ENCODE results near the gene ZNF792. TPM values are rescaled to one million over a fixed set of nuclear protein-coding genes. Genes with fewer than 3 reads are reported as not detected.
"Not testable (repeated sequence)": the region's sequence is repeated elsewhere in the genome, so short reads cannot be mapped to it uniquely, and the experiment has no call there.

The ZNF792 gene
- total RNA-seq: 7.8 TPM

DNA sequence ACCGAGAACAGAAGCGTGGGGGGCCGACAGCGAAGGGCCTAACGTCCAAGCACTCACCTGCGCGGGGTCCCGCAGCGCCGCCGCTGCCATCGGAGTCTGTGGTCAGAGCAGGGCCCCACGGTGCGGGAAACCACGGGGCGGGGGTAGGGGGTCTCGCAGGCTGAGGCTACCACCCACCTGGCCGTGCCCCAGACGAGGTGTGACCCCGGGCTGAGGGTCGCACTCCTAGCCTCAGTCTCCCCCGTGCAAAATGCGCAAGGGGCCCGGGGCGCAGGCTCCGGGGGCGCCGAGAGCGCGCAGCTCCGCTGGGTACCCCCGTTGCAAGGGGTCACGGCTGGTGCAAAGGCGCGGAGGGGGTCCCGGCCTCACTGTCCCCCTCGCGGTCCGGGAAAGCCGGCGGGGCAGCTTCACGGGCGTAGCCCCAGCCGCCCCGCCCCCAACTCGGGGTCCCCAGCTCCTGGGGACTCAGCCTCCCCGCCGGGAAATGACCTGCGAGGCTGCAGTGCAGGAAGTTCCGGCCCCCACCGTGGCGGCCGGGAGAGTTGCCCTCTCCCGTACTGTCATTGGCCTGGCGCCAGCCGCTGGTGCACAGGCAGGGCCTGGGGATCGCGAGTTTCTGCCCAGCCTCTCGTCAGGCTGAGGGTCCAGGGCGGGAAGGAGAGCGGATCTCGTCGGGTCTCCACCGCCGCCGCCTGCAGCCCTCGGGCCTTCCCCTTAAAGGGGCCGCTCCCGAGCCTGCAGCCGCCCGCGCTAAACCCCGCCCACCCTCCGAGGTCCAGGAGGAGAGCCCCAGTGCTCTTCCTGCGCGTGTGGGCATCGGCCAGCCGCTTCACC lies at the start of gene ZNF792:
TSS of gene ZNF792 (minus strand) at position 657 of the 834 bp plus-strand sequence. CDS start at position 90, 567 bp downstream.
- Histone ChIP-seq H3K4me3 (ENCODE audit: low read length in 3 of 3) (peak within 1 kb of the TSS; percentile 81 to 83 (median 82)), H3K9ac (ENCODE audit: low read depth in 1 of 3, low read length in 3 of 3) (peak within 1 kb of the TSS; percentile 77 to 89 (median 82)), H3K27ac (ENCODE audit: low read depth, low read length) (peak within 1 kb of the TSS; percentile 37), H3K36me3 (ENCODE audit: control insufficient read depth in 3 of 3, insufficient read depth in 3 of 3, low read length in 3 of 3) (peaks cover 24 to 28% (median 26%) of the 10 kb centered on the region in 3 donors), H3K9me3 (ENCODE audit: control insufficient read depth in 3 of 3, low read length in 3 of 3) (peaks cover 16 to 25% (median 20%) of the 10 kb centered on the region in 3 donors), H3K4me1 (ENCODE audit: control insufficient read depth in 3 of 3, insufficient read depth in 3 of 3, low read length in 3 of 3) (peaks cover 13 to 21% (median 15%) of the 10 kb centered on the region in 3 donors), H3K27me3 (ENCODE audit: control insufficient read depth in 3 of 3, insufficient read depth in 3 of 3, low read length in 3 of 3) (no peaks in the 10 kb centered on the region)

- peak overlapping the region; percentile 7 for H3K27ac ChIP-seq (ENCODE audit: low read depth, low read length)
- no peaks in the 10 kb centered on the region for H3K9me3 ChIP-seq (ENCODE audit: control insufficient read depth in 3 of 3, low read length in 3 of 3)
- peaks cover 12 to 22% (median 13%) of the 10 kb centered on the region in 3 donors for H3K4me1 ChIP-seq (ENCODE audit: control insufficient read depth in 3 of 3, insufficient read depth in 3 of 3, low read length in 3 of 3)
- H3K4me3 ChIP-seq (ENCODE audit: low read length in 3 of 3): no peak overlapping the region
- no peaks in the 10 kb centered on the region for H3K27me3 ChIP-seq (ENCODE audit: control insufficient read depth in 3 of 3, insufficient read depth in 3 of 3, low read length in 3 of 3)
- peaks cover 42 to 54% (median 54%) of the 10 kb centered on the region in 3 donors for H3K36me3 ChIP-seq (ENCODE audit: control insufficient read depth in 3 of 3, insufficient read depth in 3 of 3, low read length in 3 of 3)
- H3K9ac ChIP-seq (ENCODE audit: low read depth in 1 of 3, low read length in 3 of 3): no peak overlapping the region
Observed at GRCh38 chr19:35013041-35013819, 49.2 kb upstream of the ZNF792 start.

- peaks cover 12 to 22% (median 13%) of the 10 kb centered on the region in 3 donors for H3K4me1 ChIP-seq (ENCODE audit: control insufficient read depth in 3 of 3, insufficient read depth in 3 of 3, low read length in 3 of 3)
- H3K4me3 ChIP-seq (ENCODE audit: low read length in 3 of 3): no peak overlapping the region
- peak overlapping the region; percentile 7 for H3K27ac ChIP-seq (ENCODE audit: low read depth, low read length)
- no peaks in the 10 kb centered on the region for H3K27me3 ChIP-seq (ENCODE audit: control insufficient read depth in 3 of 3, insufficient read depth in 3 of 3, low read length in 3 of 3)
- H3K36me3 ChIP-seq (ENCODE audit: control insufficient read depth in 3 of 3, insufficient read depth in 3 of 3, low read length in 3 of 3): peaks cover 41 to 53% (median 47%) of the 10 kb centered on the region in 3 donors
- H3K9ac ChIP-seq (ENCODE audit: low read depth in 1 of 3, low read length in 3 of 3): no peak overlapping the region
- H3K9me3 ChIP-seq (ENCODE audit: control insufficient read depth in 3 of 3, low read length in 3 of 3): no peaks in the 10 kb centered on the region
Observed at GRCh38 chr19:35011737-35012682, 48.0 kb upstream of the ZNF792 start.

DNA sequence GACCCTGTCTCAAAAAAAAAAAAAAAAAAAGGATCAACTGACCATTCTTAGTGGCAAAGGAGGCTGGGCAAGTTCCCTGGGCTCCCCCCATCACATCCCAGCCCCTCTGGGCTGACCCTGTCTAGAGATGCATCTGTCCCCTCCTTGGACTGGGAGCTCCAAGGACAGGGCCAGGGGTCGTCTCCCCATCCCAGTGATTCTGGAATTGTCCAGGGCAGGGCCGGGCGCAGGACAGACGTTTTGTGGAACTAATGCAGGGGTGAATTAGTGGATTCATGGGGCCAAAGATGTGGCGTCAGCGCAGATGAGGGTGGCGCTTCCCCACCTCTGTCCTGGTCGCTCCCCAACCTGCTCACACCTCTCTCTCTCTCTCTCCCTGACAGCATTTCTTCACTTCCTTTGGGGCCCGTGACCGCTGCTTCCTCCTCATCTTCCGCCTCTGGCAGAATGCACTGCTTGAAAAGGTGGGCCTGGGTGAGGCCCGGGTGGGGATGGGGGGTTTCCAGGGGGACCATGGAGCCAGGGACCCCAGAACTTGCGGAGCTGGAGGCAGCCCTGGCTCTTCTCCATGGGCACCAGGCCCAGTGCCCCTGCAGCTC lies 47.2 kb upstream of the ZNF792 start:
- no peak overlapping the region for H3K9ac ChIP-seq (ENCODE audit: low read depth in 1 of 3, low read length in 3 of 3)
- H3K4me1 ChIP-seq (ENCODE audit: control insufficient read depth in 3 of 3, insufficient read depth in 3 of 3, low read length in 3 of 3): peaks cover 12 to 25% (median 13%) of the 10 kb centered on the region in 3 donors
- no peaks in the 10 kb centered on the region for H3K27me3 ChIP-seq (ENCODE audit: control insufficient read depth in 3 of 3, insufficient read depth in 3 of 3, low read length in 3 of 3)
- H3K4me3 ChIP-seq (ENCODE audit: low read length in 3 of 3): no peak overlapping the region
- peaks cover 39 to 59% (median 47%) of the 10 kb centered on the region in 3 donors for H3K36me3 ChIP-seq (ENCODE audit: control insufficient read depth in 3 of 3, insufficient read depth in 3 of 3, low read length in 3 of 3)
- no peaks in the 10 kb centered on the region for H3K9me3 ChIP-seq (ENCODE audit: control insufficient read depth in 3 of 3, low read length in 3 of 3)
- no peak overlapping the region for H3K27ac ChIP-seq (ENCODE audit: low read depth, low read length)

- H3K4me3 ChIP-seq (ENCODE audit: low read length in 3 of 3): no peak overlapping the region
- H3K36me3 ChIP-seq (ENCODE audit: control insufficient read depth in 3 of 3, insufficient read depth in 3 of 3, low read length in 3 of 3): peaks cover 29 to 51% (median 38%) of the 10 kb centered on the region in 3 donors
- H3K27ac ChIP-seq (ENCODE audit: low read depth, low read length): peak overlapping the region; percentile 58
- peaks cover 12 to 28% (median 13%) of the 10 kb centered on the region in 3 donors for H3K4me1 ChIP-seq (ENCODE audit: control insufficient read depth in 3 of 3, insufficient read depth in 3 of 3, low read length in 3 of 3)
- H3K27me3 ChIP-seq (ENCODE audit: control insufficient read depth in 3 of 3, insufficient read depth in 3 of 3, low read length in 3 of 3): no peaks in the 10 kb centered on the region
- no peak overlapping the region for H3K9ac ChIP-seq (ENCODE audit: low read depth in 1 of 3, low read length in 3 of 3)
- H3K9me3 ChIP-seq (ENCODE audit: control insufficient read depth in 3 of 3, low read length in 3 of 3): no peaks in the 10 kb centered on the region
Observed at GRCh38 chr19:35009424-35010415, 45.7 kb upstream of the ZNF792 start.

- H3K36me3 ChIP-seq (ENCODE audit: control insufficient read depth in 3 of 3, insufficient read depth in 3 of 3, low read length in 3 of 3): peaks cover 28 to 49% (median 35%) of the 10 kb centered on the region in 3 donors
- no peaks in the 10 kb centered on the region for H3K9me3 ChIP-seq (ENCODE audit: control insufficient read depth in 3 of 3, low read length in 3 of 3)
- H3K27ac ChIP-seq (ENCODE audit: low read depth, low read length): peak overlapping the region; percentile 58
- peaks cover 10 to 27% (median 16%) of the 10 kb centered on the region in 3 donors for H3K4me1 ChIP-seq (ENCODE audit: control insufficient read depth in 3 of 3, insufficient read depth in 3 of 3, low read length in 3 of 3)
- no peak overlapping the region for H3K9ac ChIP-seq (ENCODE audit: low read depth in 1 of 3, low read length in 3 of 3)
- H3K4me3 ChIP-seq (ENCODE audit: low read length in 3 of 3): no peak overlapping the region
- no peaks in the 10 kb centered on the region for H3K27me3 ChIP-seq (ENCODE audit: control insufficient read depth in 3 of 3, insufficient read depth in 3 of 3, low read length in 3 of 3)
Observed at GRCh38 chr19:35008891-35009341, 44.9 kb upstream of the ZNF792 start.

DNA sequence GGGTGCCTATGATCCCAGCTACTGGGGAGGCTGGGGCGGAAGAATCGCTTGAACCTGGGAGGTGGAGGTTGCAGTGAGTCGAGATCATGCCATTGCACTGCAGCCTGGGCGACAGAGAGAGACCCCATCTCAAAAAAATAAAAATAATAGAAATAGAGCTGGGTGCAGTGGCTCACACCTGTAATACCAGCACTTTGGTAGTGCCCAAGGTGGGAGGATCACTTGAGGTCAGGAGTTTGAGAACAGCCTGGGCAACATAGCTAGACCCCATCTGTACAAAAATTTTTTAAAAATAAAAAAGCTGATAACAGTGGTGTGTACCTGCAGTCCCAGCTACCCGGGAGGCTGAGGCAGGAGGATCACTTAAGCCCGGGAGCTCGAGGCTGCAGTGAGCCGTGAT lies 43.4 kb upstream of the ZNF792 start:
- H3K27me3 ChIP-seq (ENCODE audit: control insufficient read depth in 3 of 3, insufficient read depth in 3 of 3, low read length in 3 of 3); H3K9me3 ChIP-seq (ENCODE audit: control insufficient read depth in 3 of 3, low read length in 3 of 3); H3K9ac ChIP-seq (ENCODE audit: low read depth in 1 of 3, low read length in 3 of 3); H3K27ac ChIP-seq (ENCODE audit: low read depth, low read length); H3K4me3 ChIP-seq (ENCODE audit: low read length in 3 of 3): not testable (repeated sequence)
- Histone ChIP-seq H3K36me3 (ENCODE audit: control insufficient read depth in 3 of 3, insufficient read depth in 3 of 3, low read length in 3 of 3) (peaks cover 27 to 50% (median 31%) of the 10 kb centered on the region in 3 donors), H3K4me1 (ENCODE audit: control insufficient read depth in 3 of 3, insufficient read depth in 3 of 3, low read length in 3 of 3) (peaks cover 8 to 29% (median 21%) of the 10 kb centered on the region in 3 donors)

GRCh38 chr19:35006999-35007365 lies 43.0 kb upstream of the ZNF792 start:
- H3K4me1 ChIP-seq (ENCODE audit: control insufficient read depth in 3 of 3, insufficient read depth in 3 of 3, low read length in 3 of 3): peaks cover 7 to 28% (median 19%) of the 10 kb centered on the region in 3 donors
- H3K27me3 ChIP-seq (ENCODE audit: control insufficient read depth in 3 of 3, insufficient read depth in 3 of 3, low read length in 3 of 3): no peaks in the 10 kb centered on the region
- H3K4me3 ChIP-seq (ENCODE audit: low read length in 3 of 3): no peak overlapping the region
- peaks cover 22 to 47% (median 31%) of the 10 kb centered on the region in 3 donors for H3K36me3 ChIP-seq (ENCODE audit: control insufficient read depth in 3 of 3, insufficient read depth in 3 of 3, low read length in 3 of 3)
- peak overlapping the region; percentile 13 for H3K27ac ChIP-seq (ENCODE audit: low read depth, low read length)
- no peak overlapping the region for H3K9ac ChIP-seq (ENCODE audit: low read depth in 1 of 3, low read length in 3 of 3)
- no peaks in the 10 kb centered on the region for H3K9me3 ChIP-seq (ENCODE audit: control insufficient read depth in 3 of 3, low read length in 3 of 3)
